Hypothalamus (tissue), 51 donors: ENCODE results near the gene ZC3H8.
A peak's percentile ranks its signal among the peaks of the same experiment; 100 is the strongest.

Source experiments
- DNase-seq, 51 donors: peaks; one replicate each; lab custom pipeline; 2025; lab: John Stamatoyannopoulos, UW

ZC3H8 gene

DNA sequence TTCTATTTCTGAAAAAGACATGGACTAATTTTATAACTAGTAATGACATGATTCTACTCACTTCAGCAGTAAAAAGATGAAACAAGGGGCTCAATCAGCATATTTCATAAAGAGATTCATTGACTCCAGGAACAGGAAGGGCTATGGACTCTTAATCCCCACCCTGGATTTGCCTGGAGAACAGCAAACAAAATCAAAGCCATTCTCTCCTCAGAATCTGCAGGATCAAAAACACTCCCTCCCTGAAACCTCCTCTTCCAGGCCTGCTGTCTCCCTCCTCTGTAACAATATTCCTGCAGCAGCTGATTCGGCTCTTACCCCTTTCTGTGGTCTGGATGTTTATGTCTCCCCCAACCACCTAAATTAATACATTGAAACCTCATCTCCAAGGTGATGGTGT, 57.0 kb downstream of the ZC3H8 start:
- no peak for DNase-seq

DNA sequence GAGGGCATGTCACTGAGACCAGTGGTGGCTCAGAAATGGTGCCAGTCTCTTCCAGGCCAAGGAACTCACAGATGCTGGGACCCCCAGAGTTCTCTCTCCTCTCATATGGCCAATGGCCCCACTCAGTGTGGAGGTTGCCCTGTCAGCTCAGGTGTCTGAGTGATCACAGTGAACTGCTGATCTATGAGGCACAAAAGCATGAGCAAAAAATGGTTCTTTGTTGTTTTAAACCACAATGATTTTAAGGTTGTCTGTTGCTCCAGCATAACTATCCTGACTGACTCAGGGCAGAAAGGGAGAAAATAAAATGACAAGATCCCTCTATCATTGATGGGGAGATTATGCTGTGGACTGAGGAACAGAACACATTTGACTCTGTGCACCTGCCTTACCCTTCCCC, 58.9 kb downstream of the ZC3H8 start:
- DNase-seq: no peak

DNA sequence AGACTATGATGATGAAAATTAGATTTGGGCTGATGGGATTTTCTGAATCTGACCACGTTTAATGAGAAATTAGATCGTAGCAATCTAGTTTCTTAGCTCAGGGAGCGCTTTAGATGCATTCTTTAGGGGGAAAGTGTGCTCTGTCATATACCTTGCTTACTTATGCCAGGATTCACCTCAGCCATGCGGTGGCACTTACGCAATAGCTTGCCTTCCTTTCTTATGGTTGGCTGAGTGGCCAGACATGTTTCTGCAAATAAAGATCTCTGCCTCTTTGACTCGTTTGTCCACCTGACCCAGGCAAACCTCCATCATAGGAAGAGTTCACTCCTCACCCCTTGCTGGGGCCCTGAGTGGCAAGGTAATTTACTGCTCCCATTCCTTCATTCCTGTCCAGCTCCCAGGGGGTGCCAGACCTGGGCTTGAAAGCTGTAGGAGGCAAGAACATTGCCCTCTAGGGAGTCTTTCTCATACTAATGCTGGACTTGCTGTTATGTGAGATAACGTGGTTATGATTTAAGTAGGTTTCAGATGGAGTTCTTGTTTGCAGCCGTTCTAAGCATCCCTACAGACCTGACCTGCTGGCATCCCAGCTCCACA, 59.6 kb downstream of the ZC3H8 start:
- no peak for DNase-seq

DNA sequence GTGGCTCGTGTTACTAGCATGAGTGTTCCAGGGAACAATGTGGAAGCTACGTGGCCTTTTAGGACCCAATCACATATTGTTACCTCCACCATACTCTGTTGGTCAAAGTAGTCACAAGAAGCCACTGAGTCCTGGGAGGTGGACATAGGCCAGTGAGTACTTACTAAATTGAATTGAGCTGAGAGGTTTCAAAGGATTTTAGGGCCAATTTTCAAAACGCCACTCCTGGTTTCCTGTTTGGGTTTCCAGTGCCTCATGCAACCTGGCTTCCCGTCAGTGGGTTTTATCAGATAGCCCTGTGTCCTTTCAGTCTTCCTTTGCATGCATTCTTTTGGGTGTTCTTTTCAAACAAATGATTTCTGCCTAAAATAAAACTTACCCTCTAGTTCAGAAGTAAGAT, 60.4 kb downstream of the ZC3H8 start:
- no peak for DNase-seq

DNA sequence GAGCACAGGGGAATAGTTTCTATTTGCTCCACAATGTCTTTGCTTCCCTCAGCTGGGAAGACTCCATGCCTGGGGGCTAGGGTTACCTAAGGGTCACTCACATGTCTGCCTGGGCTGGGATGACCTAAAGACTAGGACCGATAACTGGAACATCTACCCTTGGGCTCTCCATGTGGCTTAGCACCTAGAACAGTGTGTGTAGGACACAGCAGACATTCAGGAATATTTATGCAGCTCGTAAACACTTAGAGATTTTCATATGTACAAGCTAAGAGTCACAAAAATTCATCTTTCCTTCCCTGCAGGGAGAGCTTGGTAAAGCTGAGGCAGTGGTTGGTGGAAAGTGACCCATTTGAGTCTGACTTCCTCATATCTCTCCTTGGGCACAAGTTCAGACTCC, 60.8 kb downstream of the ZC3H8 start:
- DNase-seq: no peak

DNA sequence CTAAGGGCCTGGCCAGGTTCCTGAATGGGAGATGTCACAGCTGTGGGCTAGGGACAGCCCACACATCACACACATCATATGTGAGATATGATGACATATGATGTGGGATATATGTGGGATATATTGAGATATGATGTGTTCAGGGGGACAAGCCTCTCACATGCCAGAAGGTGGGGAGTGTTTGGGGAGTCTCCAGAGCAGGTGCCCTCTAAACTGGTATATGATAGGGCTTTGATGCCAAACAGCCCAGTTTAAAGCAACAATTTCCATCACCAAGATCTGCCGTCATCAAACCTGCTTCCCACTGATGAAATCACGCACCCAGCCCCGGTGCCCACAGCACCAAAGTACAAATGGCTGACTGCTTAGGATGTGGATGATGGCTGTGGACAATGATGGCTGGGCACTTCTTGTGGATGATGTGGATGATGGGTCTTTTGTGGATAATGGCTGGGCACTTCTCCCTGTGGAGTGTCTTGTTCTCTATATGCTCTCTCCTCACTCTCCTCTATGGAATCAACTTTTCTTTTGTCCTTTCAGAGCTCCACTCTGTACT, 65.8 kb downstream of the ZC3H8 start:
- no peak for DNase-seq

DNA sequence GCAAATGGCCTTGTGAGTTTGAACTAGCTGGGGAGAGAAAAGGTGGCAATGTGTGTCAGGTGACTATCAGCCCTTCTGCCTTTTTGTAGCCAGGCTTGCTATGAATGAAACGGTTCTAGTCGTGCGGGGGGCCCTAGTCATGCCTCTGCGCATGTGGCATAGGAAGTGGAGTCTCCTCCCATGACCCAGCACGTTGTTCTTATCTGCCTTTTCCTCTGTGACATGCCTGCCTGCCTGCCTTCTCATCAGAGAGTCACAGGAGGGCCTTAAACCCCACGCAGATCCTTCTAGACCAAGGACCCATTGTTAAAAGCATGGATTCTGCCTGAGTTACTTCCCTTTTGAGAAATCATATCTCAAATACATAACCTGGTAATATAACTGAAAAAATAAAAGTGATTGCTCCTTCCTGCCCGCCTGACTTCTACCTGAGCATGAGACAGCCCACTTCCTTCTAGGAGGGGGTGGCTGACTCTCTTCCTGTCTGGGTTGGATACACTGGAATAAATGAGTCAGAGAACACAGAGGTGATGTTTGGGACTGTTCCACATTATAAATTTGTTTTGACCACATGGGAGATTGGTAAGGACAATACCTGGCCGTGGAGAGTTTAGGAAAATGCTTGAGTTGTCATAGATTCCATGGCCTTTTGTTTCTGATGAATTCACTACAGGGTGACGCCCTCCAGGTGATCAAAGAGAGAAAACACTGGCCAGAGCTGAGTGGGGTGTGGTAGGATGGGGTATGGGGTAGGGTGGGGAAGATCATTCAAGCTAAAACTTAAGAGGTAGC, 66.8 kb downstream of the ZC3H8 start:
- no peak for DNase-seq

DNA sequence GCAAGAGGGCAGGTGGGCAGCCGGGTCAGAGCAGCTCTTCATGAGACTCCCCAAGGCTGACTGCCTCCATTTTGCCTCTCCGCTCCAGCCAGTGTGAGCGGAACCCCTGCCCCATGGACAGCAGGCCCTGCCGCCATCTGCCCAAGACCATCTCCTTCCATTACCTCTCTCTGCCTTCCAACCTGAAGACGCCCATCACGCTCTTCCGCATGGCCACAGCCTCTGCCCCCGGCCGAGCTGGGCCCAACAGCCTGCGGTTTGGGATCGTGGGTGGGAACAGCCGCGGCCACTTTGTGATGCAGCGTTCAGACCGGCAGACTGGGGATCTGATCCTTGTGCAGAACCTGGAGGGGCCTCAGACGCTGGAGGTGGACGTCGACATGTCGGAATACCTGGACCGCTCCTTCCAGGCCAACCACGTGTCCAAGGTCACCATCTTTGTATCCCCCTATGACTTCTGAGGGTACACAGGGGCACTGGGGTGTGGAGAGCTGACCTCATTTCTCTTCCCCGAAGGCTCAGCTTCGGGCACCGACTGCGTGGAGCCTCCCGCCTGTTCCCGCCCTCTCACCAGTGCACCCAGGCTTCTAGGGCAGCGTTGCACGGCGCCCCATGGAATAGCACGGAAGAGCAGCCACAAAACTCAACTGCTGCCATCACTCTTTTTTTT, 67.7 kb downstream of the ZC3H8 start:
- no peak for DNase-seq

DNA sequence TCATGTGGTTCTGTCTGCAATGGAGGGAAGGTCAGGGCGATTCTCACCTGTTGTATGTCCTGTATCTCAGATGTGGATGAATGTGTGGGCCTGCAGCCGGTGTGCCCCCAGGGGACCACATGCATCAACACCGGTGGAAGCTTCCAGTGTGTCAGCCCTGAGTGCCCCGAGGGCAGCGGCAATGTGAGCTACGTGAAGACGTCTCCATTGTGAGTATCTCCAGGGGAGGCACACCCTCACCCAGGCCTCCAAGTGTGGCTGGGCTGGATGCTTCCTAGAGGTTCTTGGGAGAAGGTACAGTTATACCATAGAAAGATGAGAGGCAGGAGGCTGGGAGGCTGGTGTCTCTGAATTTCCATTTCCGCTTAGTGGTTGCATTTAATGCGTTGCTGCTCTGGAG, 69.7 kb downstream of the ZC3H8 start:
- no peak for DNase-seq

DNA sequence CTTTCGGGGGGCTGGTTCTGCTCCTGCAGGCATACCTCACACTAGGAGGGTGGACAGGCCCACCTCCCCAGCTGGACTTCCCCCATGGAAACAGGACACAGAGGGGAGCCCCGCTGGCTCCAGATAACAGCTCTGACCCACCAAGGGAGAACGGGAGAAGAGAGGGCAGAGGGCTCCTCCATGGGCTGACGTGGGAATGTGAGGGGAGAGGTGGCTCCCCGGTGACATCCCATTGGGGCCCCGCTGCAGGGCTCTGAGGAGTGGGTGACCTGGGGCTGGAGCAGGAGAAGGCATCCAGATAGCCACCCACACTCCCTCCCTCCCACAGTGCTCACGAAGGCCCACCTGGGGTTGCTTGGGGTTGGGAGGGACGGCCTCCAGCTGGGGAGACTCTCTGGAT, 70.7 kb downstream of the ZC3H8 start:
- no peak for DNase-seq

DNA sequence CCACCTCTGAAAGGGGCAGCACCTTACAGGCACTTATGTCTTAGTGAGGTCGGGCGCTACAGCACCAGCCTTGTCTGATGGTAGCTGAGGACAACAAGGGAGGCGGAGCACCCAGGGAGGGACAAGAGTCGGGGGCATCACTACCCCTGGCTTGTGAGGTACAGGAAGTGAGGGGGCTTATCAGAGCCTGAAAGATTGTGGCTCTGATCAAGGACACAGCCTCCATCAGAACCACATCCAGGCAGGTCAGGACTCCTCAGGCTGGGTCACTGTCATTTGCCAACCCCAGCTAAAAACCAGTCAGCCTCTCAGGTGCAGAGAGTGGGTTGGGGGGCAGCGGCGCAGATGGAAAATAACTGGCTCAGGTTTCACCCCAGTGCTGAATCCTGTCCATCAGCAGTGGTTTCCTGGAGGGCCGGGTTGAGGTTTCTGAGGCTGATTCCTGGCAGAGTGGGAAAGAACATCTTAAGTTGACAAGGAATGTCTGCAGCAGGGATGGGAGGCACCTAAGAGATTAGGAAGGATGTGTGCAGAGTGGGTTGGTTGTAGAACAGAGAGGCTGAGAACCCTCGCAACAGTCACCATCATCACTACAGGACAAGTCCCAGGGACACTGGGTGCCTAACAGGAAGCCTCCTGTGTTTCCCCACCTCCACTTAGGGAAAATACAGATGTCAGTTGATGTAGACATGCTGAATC, 71.4 kb downstream of the ZC3H8 start:
- no peak for DNase-seq

DNA sequence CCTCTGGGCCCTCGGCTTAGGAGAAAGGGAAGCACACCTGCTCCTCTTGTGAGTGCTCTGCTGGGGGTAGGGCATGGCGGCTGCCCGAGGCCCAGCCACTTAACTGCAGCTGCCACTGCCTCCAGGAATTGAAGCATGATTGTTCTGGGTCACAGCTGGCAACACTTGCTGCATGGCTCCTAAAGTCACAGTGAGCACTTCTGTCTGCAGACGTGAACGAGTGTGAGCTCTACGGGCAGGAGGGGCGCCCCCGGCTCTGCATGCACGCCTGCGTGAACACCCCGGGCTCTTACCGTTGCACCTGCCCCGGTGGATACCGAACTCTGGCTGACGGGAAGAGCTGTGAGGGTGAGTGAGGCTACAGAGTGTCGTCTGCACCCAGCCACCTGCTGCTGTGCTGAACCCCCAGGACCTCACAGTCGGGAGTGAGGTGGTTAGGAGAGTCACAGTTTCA, 72.2 kb downstream of the ZC3H8 start:
- no peak for DNase-seq

DNA sequence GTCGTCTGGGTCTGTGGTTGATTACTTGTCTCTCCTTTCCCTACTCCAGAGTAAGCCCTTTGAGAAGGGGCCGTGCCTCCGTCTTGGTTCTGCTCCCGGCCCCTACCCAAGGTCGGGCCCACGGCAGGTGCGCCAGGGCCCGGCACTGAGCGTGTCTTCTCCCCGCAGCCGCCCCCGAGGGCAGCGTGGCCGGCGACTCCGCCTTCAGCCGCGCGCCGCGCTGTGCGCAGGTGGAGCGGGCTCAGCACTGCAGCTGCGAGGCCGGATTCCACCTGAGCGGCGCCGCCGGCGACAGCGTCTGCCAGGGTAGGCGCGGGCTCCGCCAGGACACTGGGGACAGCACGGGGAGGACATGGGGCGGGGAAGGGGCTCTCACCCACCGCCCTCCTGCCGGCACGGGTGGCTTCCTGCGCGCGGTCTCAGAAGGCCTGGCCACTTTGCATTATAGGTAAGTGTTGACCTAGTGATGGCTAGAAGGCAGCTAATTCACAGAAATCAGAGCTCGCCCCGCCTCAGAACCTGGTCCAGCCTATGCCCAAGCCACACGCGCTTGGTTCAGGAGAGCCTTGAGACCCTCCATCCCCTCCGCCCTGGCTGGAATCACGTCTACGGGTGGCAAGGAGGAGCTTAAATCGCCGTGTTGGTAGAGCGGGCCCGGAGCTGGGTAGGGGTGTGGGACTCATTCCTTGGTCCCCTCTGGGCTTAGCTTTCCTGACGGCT, 73.1 kb downstream of the ZC3H8 start:
- no peak for DNase-seq

DNA sequence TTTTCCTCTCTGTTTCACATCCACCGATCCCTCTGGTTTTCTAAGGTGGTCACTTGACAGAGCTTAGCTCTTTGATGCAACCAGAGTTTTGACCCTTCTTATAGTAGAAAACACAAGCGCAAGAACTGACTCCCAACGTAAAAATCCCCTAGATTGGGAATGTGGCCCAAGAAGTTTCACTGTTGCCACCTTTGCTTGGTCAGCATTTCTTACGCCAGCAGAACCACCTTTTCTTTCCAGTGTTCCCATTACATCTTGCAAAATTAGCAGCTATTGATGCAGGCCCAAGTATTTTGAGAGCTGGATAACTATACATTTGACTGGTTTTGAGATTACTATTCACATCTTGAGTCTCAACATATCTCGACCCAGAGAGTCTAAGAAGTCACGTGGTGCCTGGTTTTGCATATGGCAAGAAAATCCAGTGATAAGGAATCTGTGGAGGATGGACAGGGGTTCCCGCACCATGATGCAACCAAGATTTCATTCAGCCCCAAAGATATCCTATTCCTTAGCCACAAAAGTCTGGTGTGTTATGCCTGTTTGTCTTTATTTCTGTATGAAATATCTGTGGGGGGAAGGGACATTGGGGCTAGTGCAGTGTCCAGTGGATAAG, 78.8 kb downstream of the ZC3H8 start:
- DNase-seq: no peak

DNA sequence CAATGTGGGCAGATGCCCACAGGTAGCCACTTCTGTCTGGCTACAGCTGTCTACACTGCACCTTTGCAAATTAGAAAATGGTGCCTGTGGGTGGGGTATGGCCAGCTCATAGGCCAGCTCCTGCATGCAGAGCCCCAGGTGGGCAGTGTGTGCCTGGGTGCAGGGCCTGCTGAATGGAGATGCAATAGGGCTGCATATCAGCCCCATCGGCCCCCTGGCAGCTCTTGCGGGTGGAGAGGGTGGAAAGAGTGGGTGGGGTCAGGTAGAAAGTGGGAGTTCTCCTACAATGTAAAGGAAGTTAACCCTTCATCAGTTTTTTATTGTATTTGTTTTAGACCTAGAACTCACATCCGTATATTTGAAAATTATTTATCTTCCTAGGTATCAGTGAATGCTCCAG, 79.5 kb downstream of the ZC3H8 start:
- DNase-seq: no peak

DNA sequence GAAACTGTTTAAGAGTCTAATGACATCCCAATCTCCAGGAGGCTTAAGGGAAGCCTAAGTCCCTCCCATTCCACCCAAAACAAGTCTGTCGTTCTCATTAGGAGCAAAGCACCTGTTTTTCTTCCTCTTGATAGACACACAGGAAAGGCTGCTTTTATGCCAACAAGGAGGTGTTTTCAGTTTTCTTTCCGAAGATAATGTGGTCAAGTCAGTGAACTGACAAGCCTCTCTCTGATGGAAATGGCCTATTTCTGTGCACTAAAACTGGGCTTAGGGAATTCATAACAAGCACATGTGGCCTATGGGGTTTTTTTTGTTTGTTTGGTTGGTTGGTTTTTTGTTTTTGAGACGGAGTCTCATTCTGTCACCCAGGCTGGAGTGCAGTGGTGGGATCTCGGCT, 80.5 kb downstream of the ZC3H8 start:
- no peak for DNase-seq

DNA sequence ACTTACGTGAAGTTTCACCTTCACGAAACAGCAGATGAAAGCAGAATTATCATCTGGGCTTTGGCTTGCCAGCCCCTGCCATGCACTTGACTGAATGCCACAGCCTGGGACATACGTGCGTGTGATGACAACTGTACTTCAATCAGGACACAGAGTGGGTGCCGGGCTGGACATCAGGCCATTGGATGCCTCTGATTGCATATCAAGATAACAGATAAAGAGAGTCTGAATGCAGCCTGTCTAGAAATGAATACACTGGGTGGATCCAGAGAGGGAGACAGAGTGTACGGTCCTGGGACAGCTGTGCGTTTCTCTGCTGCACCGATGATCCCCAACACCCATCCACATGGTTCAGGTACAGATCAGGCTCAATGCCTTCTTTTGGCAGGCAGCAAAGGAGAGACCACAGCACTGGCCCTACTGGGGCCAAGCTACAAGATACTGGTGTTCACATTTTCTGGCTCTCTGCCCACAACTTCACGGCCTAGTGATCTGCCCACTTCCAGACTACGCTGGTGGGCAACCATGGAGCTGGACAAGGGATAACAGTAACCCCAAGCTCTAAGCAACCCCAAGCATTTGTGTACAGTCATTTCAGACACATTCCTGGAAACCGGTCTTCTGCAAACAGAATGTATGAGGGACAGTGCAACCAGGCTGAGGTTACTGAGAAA, 81.1 kb downstream of the ZC3H8 start:
- DNase-seq: no peak

DNA sequence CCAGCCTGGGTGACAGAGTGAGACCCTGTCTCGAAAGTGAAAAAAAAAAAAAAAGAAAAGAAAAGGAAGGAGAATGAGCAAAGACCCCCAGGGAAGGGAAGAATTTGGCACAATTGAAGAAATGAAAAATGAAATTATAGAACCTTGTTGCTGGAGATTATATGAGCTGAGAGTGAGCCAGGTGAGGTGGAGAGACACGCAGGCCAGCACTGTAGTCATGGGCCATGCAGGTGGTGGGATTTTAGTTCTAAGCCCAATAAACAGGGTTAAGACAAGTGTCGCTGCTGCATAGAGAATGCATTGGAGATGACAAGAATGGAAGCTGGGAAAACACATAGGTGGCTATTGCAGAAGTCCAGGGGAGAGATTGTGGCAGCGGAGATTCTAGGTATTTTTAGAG, 84.3 kb downstream of the ZC3H8 start:
- no peak for DNase-seq

DNA sequence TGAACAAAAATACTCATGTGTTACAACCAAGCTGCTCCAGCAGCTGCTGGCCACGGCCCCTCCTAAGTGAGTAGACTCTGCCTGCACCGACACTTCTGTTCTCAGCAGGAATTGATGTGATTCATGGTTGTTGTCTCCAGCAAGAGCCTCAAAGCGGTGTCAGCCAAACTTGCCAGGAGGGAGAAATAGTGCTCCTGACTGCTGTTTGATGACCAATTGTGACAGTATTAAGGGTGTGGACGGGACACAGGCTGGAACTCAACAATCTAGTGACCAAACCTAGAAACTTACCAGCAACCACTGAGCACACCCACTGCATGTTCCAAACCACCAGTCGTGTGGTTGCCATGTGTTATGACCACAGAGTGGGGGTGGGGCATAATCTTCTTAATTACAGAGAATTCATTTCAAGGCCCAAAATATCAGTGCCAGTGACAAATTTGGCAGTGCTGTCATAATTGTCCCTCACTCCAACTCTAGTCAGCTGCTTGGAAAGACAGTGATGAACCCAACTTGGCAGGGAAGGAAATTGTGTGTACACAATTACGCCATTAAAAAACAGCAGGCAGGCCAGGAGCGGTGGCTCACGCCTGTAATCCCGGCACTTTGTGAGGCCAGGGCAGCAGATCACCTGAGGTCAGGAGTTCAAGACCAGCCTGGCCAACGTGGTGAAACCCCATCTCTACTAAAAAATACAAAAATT, 86.3 kb downstream of the ZC3H8 start:
- peak in 1 of 51 donors; percentile 8 for DNase-seq
